Globus pallidus (tissue), 1 donor: ENCODE measurements around the gene KCNJ14.

Source experiments
- DNase-seq: peaks from one replicate; pipeline ENCODE4 v3.0.0-alpha.2; 2015; ENCODE audit warnings: low spot score

The KCNJ14 gene

DNA sequence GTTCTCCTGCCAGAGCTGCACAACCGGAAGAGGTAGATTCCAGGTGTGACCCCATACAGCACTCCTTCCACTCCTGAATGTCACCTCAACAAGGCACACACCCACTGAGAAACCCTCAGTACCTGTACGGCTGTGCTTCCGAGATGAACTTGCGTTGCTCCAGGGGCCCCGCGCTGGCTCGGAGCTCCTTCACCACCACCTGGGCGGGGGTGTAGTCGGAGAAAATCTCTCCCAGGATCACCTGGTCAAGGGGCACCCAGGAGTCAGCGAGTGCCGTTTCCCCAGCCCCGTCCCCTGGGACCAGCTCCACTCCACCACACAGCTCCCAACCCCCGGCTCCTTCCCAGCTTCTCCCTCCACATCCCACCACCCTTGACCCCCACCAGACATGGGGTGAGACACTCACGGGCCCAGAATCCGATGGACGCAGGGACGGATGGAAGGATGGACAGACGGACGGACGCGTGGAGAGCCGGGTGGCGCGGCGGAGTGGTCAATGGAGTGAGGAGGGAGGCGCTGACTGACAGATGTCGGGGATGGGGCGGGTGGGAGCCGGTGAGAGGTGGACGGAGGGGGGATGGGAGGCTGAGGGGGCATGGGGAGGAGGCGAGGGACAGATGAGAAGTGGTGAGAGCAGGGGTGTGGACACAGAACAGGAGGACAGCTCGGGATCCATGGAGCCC lies 53.5 kb downstream of the KCNJ14 start:
- DNase-seq = no peak

- DNase-seq = no peak
Observed at GRCh38 chr19:48509467-48510194, 54.3 kb downstream of the KCNJ14 start.

DNA sequence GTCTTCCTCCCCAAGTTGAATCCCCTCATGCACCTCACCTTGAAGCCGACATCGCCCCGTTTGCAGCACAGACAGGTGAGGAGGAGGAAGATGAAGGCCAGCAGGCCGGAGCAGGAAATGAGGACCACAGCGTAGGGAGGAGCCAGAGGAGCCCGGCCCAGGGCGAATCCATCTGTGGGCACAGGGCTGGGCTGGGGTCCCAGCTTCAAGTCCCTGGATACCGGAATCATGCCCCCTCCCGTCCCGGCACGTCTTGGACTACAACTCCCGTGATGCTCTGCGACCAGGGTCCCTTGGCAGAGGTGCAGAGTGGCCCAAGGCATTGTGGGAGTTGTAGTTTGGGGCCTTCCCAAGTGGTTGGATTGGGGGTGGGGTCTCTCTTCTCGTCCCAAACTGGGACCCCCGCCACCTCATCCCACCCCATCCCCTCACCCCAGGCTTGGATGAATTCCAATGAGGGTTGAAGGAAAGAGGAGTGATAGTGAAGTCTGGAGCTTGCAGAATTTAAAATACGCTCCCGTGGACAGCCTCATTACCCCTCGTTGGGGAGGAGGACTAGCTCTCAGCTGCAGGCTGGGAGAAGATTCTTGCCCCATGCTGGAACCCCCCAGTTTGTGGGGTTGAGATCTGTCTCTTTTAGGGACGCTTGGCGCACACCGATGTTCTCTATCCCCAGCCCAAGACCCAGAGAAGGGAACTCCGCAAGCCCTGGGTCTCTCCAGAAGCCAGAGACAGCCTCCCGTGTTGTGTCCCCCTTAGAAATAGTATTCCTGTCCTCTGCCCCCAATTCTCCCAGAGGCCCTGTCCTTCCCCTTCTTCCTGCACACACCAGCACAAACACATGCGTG lies 55.3 kb downstream of the KCNJ14 start:
- peak; percentile 83 for DNase-seq

DNA sequence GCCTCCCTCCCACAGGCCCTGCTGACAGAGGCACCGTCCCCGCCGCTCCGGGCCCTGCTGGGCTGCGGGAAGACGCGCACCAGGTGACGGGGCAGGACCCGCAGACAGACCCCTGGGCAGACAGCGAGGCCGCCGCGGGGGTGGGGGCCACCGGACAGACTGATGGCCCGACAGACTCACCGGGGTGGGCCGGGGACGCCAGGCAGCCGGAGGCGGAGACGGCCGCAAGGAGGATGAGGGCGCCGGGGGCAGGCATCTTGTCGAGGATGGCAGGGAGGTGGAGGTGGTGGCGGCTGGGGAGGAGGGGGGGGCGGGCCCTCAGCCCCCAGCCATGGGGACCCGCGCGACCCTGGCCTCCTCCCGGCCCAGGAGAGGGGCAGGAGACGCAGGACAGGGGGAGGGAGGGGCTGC lies 56.0 kb downstream of the KCNJ14 start:
- no peak for DNase-seq

DNA sequence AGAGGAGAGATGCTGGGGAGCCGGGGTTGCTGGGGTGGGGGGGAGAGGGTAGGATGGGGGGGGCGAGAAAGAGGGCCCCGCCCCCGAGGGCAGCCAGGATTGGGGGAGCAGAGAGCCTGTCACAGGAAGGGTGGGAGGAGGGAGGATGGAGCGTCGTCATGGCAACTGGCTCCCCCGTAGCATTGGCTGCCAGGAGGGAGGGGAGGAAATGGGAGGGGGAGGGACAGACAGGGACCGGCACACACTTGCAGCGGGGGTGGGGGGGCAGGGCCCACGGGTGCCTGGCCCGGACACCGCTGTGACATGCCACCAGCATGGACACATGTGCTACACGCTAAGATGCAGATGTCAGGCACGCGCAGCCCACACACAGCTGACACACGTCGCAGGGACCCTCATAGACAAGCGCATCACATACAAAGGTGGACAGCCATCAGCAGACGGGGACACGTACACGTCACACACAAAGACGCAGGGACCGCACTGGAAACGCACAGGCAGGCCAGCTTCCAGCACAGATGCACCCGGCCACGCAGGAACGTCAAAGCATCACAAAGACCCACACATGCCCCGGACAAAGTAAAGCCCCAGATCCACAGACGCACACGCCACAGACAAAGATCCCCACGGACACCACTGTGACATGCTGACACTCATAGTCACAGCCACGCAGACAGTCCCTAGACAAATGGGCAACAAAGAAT lies 56.6 kb downstream of the KCNJ14 start, which contains the start of gene LMTK3:
TSS of gene LMTK3 (minus strand) at position 36 of the 704 bp plus-strand sequence. CDS start 259 bp downstream, outside the sequence.
- peak; percentile 94 for DNase-seq

- no peak for DNase-seq
Observed at GRCh38 chr19:48512504-48513288, 57.3 kb downstream of the KCNJ14 start.

GRCh38 chr19:48513289-48514122 lies 58.1 kb downstream of the KCNJ14 start:
- DNase-seq = peak; percentile 85

GRCh38 chr19:48514123-48514458 lies 58.7 kb downstream of the KCNJ14 start:
- no peak for DNase-seq

DNA sequence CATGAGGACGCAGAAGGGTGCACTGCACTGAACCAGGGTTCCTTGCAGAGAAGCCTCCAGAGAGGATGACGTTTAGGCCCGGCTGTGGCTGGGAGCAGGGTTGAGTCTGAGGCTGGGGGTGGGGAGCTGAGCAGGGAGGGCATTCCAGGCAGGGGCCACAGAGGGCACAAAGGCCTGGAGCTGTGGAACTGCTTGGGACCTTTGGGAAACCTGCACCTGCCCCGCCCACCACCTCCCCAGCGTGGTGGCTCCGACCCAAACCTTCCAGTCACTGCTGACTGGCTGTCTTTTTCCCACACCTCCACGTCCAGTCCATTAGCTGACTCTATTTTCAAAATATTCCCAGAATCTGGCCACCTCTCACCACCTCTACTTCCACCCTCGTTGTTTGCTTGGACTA lies 61.2 kb downstream of the KCNJ14 start:
- no peak for DNase-seq
